ENCODE measurements around the gene ATP11B. TPM values are rescaled to one million over a fixed set of nuclear protein-coding genes. Genes with fewer than 3 reads are reported as not detected.

Gene ATP11B
- total and polyA plus RNA-seq, 9 of the 15 experiments (the other 6 are each of a cell fraction or from before 2014, with no cell fraction given) = 11.9 to 68.7 (median 41.8) TPM

- TF ChIP-seq, protein P1, sequence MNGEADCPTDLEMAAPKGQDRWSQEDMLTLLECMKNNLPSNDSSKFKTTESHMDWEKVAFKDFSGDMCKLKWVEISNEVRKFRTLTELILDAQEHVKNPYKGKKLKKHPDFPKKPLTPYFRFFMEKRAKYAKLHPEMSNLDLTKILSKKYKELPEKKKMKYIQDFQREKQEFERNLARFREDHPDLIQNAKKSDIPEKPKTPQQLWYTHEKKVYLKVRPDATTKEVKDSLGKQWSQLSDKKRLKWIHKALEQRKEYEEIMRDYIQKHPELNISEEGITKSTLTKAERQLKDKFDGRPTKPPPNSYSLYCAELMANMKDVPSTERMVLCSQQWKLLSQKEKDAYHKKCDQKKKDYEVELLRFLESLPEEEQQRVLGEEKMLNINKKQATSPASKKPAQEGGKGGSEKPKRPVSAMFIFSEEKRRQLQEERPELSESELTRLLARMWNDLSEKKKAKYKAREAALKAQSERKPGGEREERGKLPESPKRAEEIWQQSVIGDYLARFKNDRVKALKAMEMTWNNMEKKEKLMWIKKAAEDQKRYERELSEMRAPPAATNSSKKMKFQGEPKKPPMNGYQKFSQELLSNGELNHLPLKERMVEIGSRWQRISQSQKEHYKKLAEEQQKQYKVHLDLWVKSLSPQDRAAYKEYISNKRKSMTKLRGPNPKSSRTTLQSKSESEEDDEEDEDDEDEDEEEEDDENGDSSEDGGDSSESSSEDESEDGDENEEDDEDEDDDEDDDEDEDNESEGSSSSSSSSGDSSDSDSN (IDR thresholded peaks at IDR 0.05; ENCODE audit: borderline replicate concordance in 1 of 2, low read depth in 2 of 2, low read length in 2 of 2) = no peak
- no peak for TF ChIP-seq KDM4B (IDR thresholded peaks at IDR 0.05; ENCODE audit: borderline replicate concordance in 2 of 2, low read depth in 1 of 2)
- TF ChIP-seq ZNF384 (IDR thresholded peaks at IDR 0.05; ENCODE audit: low read depth, low read length) = peak; percentile 61; the same call in 1 of the 2 replicates
- TF ChIP-seq CTCF (IDR thresholded peaks at IDR 0.05 in 2 of 3, conservative IDR thresholded peaks at IDR 0.05 in 1 of 3; ENCODE audit: insufficient read depth in 2 of 3, low read depth in 1 of 3, low read length in 3 of 3) = peak; percentile 18 to 65 (median 55); a peak in 5 of 6 replicates
- no peak for TF ChIP-seq ZNF583 (CRISPR knock-in tag; IDR thresholded peaks at IDR 0.05)
- TF ChIP-seq RAD21 (CRISPR knock-in tag; conservative IDR thresholded peaks at IDR 0.05 in 1 of 2, IDR thresholded peaks at IDR 0.05 in 1 of 2) = peak; percentile 35 to 63
- no peak for TF ChIP-seq SRSF7 (optimal IDR thresholded peaks at IDR 0.05; ENCODE audit: low read depth, low read length)
- peak; percentile 67; the same call in 1 of the 2 replicates for TF ChIP-seq ARID3A (IDR thresholded peaks at IDR 0.05; ENCODE audit: borderline replicate concordance, low read depth, low read length)
These were observed 116.2 kb downstream of the ATP11B start (continued) for GRCh38 chr3:182909318-182910040.
